Duodenal mucosa (tissue), 2 donors: ENCODE results near the gene SHC1.

Experiments used
- H3K27ac ChIP-seq: one replicate; pipeline ENCODE4 v1.7.0; 2013; ENCODE audit warnings: low read depth, low read length
- H3K27me3 ChIP-seq, 2 donors: one replicate each; pipeline ENCODE4 v1.7.0; 2013; ENCODE audit warnings: low read length in 2 of 2, control low read depth in 1 of 2; ENCODE audit not compliant: insufficient read depth in 2 of 2, control insufficient read depth in 1 of 2
- H3K36me3 ChIP-seq, 2 donors: one replicate each; pipeline ENCODE4 v1.7.0; 2013; ENCODE audit warnings: low read length in 2 of 2, control low read depth in 1 of 2; ENCODE audit not compliant: insufficient read depth in 2 of 2, control insufficient read depth in 1 of 2
- H3K4me1 ChIP-seq, 2 donors: one replicate each; pipeline ENCODE4 v1.7.0; 2013; ENCODE audit warnings: low read length in 2 of 2, control low read depth in 1 of 2; ENCODE audit not compliant: insufficient read depth in 2 of 2, control insufficient read depth in 1 of 2
- H3K4me3 ChIP-seq, 2 donors: one replicate each; pipeline ENCODE4 v1.7.0; 2013; ENCODE audit warnings: low read length in 2 of 2, low read depth in 1 of 2
- H3K9ac ChIP-seq, 2 donors: one replicate each; pipeline ENCODE4 v1.7.0; 2013; ENCODE audit warnings: low read length in 2 of 2, low read depth in 1 of 2
- H3K9me3 ChIP-seq, 2 donors: one replicate each; pipeline ENCODE4 v1.7.0; 2013; ENCODE audit warnings: low read length in 2 of 2, control low read depth in 1 of 2; ENCODE audit not compliant: control insufficient read depth in 1 of 2

Gene SHC1

DNA sequence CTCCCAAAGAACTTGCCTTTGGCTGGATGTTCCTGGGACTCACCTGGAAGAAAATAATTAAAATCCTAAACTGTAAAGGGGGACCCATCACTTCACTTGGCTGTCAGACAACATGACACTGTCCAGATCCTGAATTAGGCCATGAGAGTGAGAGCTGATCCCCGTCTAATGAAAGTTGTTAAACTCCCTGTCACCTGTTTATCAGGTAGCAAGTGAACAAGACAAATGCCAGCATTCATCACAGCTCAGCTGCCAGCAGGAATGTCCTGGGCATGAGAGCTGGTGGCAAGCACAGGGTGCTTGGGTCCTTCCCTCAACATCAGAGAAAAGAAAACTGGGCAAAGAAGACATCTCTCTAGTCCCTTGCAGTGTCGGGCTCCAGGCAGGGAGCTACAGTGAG, 57.8 kb downstream of the SHC1 start:
- Histone ChIP-seq H3K9me3 (no peaks in the 10 kb centered on the region), H3K36me3 (no peaks in the 10 kb centered on the region), H3K27me3 (no peaks in the 10 kb centered on the region), H3K4me3 (no peak overlapping the region), H3K27ac (no peak overlapping the region), H3K9ac (no peak overlapping the region), H3K4me1 (peaks cover 0 to 2% of the 10 kb centered on the region in 2 donors)
